Fibroblast of lung (primary cell): ENCODE measurements around the gene NME7.

Source experiments
- EZH2 ChIP-seq: IDR thresholded peaks from 2 replicates; pipeline ENCODE4 v1.5.1; 2012; ENCODE audit warnings: low read length, control low read depth, mild to moderate bottlenecking; ENCODE audit errors: missing control alignments
- TF ChIP-seq, protein P1 (sequence below), 2 donors: IDR thresholded peaks in 1 of 2; conservative IDR thresholded peaks in 1 of 2; 1 replicate in 1 of 2; 2 replicates in 1 of 2; pipeline ENCODE4 v1.5.1; 2011 to 2012; ENCODE audit warnings: low read length in 2 of 2, control low read depth in 1 of 2, inconsistent platforms in 1 of 2, low read depth in 1 of 2, mild to moderate bottlenecking in 1 of 2

DNA sequence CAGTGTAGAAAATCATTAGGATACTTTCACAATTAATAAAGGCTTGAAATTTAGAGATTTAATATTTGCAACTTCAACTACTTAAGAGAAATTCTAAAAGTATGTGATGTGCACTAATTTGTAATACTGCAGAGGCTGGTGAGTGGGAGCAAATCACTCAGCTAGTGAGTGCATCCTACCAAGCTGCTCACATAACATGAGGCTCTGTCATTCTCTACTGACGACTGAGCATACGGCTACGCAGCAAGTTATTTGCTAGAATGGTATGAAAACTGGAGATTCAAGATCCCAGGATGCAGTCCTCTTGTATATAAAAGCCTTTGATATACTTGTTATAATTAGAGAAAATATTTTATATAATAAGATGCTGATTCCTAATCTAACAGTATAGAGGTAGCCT lies 171.0 kb downstream of the NME7 start:
- TF ChIP-seq, protein P1, sequence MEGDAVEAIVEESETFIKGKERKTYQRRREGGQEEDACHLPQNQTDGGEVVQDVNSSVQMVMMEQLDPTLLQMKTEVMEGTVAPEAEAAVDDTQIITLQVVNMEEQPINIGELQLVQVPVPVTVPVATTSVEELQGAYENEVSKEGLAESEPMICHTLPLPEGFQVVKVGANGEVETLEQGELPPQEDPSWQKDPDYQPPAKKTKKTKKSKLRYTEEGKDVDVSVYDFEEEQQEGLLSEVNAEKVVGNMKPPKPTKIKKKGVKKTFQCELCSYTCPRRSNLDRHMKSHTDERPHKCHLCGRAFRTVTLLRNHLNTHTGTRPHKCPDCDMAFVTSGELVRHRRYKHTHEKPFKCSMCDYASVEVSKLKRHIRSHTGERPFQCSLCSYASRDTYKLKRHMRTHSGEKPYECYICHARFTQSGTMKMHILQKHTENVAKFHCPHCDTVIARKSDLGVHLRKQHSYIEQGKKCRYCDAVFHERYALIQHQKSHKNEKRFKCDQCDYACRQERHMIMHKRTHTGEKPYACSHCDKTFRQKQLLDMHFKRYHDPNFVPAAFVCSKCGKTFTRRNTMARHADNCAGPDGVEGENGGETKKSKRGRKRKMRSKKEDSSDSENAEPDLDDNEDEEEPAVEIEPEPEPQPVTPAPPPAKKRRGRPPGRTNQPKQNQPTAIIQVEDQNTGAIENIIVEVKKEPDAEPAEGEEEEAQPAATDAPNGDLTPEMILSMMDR (conservative IDR thresholded peaks at IDR 0.05 in 1 of 2, IDR thresholded peaks at IDR 0.05 in 1 of 2; ENCODE audit: low read depth in 1 of 2, low read length in 2 of 2), result no peak
- TF ChIP-seq EZH2, result no peak
